ENCODE results near the gene BCL2L2. TPM values are rescaled to one million over a fixed set of nuclear protein-coding genes. Genes with fewer than 3 reads are reported as not detected.

BCL2L2 gene
- total RNA-seq, 1 donor from 2014 or later = 21.4 TPM

DNA sequence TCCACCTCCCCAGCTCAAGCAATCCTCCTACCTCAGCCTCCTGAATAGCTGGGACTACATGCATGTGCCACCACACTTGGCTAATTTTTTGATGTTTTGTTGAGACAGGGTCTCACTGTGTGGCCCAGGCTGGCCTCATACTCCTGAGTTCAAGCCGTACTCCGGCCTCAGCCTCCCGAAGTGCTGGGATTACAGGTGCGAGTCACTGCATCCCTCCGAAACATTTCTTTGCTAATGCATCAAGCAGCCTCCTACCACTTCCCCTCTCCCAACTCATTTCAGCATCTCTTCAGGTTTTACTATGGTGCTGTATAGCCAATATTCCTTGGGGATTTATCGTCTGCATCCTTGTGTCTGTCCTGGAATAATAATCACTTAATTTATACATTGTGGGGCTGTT lies 48.4 kb downstream of the BCL2L2 start:
- peaks cover 2% of the 10 kb centered on the region for H3K4me1 Mint-ChIP-seq (ENCODE audit: low read depth, unreplicated experiment)
- no peak overlapping the region for H3K27ac ChIP-seq (ENCODE audit: low read depth, low read length)
- no peak overlapping the region for H3K4me3 ChIP-seq (ENCODE audit: insufficient read depth, low read depth, low read length)
- no peaks in the 10 kb centered on the region for H3K4me1 ChIP-seq (ENCODE audit: insufficient read depth, low read length)
- no peak overlapping the region for H2AFZ ChIP-seq (ENCODE audit: low read depth, low read length)
- H3K27ac Mint-ChIP-seq (ENCODE audit: unreplicated experiment) = no peak overlapping the region
- no peak overlapping the region for H3K4me2 ChIP-seq (ENCODE audit: low read length)
- H3K9me3 Mint-ChIP-seq (ENCODE audit: unreplicated experiment) = peaks cover 6% of the 10 kb centered on the region
- FAIRE-seq (no peak), DNase-seq (ENCODE audit: low read depth) (no peak)
- H3K36me3 ChIP-seq (ENCODE audit: insufficient read depth, low read length) = peaks cover 3% of the 10 kb centered on the region
- no peaks in the 10 kb centered on the region for H3K79me2 ChIP-seq (ENCODE audit: insufficient read depth, low read length)
- H3K27me3 Mint-ChIP-seq (ENCODE audit: low read depth, unreplicated experiment) = peaks cover 18% of the 10 kb centered on the region
- no peaks in the 10 kb centered on the region for H3K9me3 ChIP-seq (ENCODE audit: insufficient read depth, low read depth, low read length)
- H3K36me3 Mint-ChIP-seq (ENCODE audit: low read depth, unreplicated experiment) = peaks cover 10% of the 10 kb centered on the region
- TF ChIP-seq, protein P1, sequence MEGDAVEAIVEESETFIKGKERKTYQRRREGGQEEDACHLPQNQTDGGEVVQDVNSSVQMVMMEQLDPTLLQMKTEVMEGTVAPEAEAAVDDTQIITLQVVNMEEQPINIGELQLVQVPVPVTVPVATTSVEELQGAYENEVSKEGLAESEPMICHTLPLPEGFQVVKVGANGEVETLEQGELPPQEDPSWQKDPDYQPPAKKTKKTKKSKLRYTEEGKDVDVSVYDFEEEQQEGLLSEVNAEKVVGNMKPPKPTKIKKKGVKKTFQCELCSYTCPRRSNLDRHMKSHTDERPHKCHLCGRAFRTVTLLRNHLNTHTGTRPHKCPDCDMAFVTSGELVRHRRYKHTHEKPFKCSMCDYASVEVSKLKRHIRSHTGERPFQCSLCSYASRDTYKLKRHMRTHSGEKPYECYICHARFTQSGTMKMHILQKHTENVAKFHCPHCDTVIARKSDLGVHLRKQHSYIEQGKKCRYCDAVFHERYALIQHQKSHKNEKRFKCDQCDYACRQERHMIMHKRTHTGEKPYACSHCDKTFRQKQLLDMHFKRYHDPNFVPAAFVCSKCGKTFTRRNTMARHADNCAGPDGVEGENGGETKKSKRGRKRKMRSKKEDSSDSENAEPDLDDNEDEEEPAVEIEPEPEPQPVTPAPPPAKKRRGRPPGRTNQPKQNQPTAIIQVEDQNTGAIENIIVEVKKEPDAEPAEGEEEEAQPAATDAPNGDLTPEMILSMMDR (IDR thresholded peaks at IDR 0.05; ENCODE audit: insufficient read depth, low read depth, low read length) = no peak
- TF ChIP-seq EZH2 (IDR thresholded peaks at IDR 0.05; ENCODE audit: insufficient read depth, low read length) = no peak
- H4K20me1 ChIP-seq (ENCODE audit: insufficient read depth, low read length) = peaks cover 5% of the 10 kb centered on the region
- no peak overlapping the region for H3K9ac ChIP-seq (ENCODE audit: low read length)
- H3K27me3 ChIP-seq (ENCODE audit: insufficient read depth, low read length) = peaks cover 2% of the 10 kb centered on the region
- H3K4me3 Mint-ChIP-seq (ENCODE audit: unreplicated experiment) = no peak overlapping the region

DNA sequence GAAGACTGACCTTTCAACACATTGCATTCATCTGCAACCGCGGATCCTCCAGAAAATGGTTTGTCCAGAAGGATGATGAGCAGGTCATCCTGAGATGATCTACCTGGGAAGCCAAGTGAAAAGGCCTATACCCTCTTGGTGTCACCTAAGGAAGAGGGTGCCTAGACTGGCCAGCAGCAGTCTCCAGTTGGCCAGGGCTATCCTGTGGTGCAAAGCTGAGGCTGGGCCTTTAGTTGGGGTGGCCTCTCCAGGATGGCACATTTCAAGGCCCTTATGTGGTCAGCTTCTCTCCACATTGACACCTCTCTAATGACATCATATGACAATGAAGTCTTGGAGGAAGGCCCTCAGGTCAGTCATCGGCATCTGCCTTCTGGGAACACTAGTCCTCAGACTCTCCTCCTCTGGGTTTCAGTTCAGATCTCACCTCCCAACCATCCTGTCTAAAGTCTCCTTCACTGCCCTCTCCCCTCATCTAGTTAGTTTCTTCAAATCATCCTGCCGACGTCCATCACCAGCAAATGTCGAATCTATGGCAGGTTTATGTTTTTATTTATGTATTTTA lies 49.3 kb downstream of the BCL2L2 start:
- Histone ChIP-seq H3K4me3 (ENCODE audit: insufficient read depth, low read depth, low read length) (no peak overlapping the region), H3K4me1 (ENCODE audit: insufficient read depth, low read length) (no peaks in the 10 kb centered on the region), H3K4me2 (ENCODE audit: low read length) (no peak overlapping the region), H3K79me2 (ENCODE audit: insufficient read depth, low read length) (no peaks in the 10 kb centered on the region), H3K27ac (ENCODE audit: low read depth, low read length) (no peak overlapping the region), H3K36me3 (ENCODE audit: insufficient read depth, low read length) (peaks cover 3% of the 10 kb centered on the region), H3K9ac (ENCODE audit: low read length) (no peak overlapping the region), H3K9me3 (ENCODE audit: insufficient read depth, low read depth, low read length) (no peaks in the 10 kb centered on the region), H3K27me3 (ENCODE audit: insufficient read depth, low read length) (peaks cover 2% of the 10 kb centered on the region), H2AFZ (ENCODE audit: low read depth, low read length) (no peak overlapping the region), H4K20me1 (ENCODE audit: insufficient read depth, low read length) (peaks cover 7% of the 10 kb centered on the region)
- FAIRE-seq (no peak), DNase-seq (ENCODE audit: low read depth) (no peak)
- Mint-ChIP-seq H3K4me1 (ENCODE audit: low read depth, unreplicated experiment) (peaks cover 2% of the 10 kb centered on the region), H3K27ac (ENCODE audit: unreplicated experiment) (no peak overlapping the region), H3K4me3 (ENCODE audit: unreplicated experiment) (no peak overlapping the region), H3K27me3 (ENCODE audit: low read depth, unreplicated experiment) (peaks cover 21% of the 10 kb centered on the region), H3K9me3 (ENCODE audit: unreplicated experiment) (peaks cover 4% of the 10 kb centered on the region), H3K36me3 (ENCODE audit: low read depth, unreplicated experiment) (peaks cover 7% of the 10 kb centered on the region)
- TF ChIP-seq, protein P1 (IDR thresholded peaks at IDR 0.05; ENCODE audit: insufficient read depth, low read depth, low read length) = no peak
- no peak for TF ChIP-seq EZH2 (IDR thresholded peaks at IDR 0.05; ENCODE audit: insufficient read depth, low read length)

DNA sequence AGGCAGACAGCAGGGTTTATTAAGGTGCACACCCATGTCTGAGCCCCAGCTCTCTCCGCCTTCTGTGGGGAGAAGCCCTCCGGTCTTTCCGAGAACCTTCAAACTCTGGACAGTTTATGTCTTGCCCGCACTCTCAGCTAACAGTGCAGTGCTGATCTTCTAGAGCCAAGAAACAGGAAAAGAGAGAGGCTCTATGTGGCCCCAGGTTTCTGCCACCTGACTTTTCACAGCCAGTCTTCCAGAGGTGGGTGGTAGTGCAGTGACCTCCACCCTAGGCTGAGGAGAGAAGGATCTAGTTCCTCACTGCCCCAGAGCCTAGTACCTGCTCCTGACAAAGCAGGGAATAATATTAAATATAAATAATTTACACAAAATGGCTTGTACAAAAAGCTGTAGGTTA lies 50.0 kb downstream of the BCL2L2 start:
- H3K79me2 ChIP-seq (ENCODE audit: insufficient read depth, low read length) = no peaks in the 10 kb centered on the region
- TF ChIP-seq, protein P1 (IDR thresholded peaks at IDR 0.05; ENCODE audit: insufficient read depth, low read depth, low read length) = no peak
- no peak for TF ChIP-seq EZH2 (IDR thresholded peaks at IDR 0.05; ENCODE audit: insufficient read depth, low read length)

More for the DNA sequence above, 50.0 kb downstream of the BCL2L2 start:
- Mint-ChIP-seq H3K4me1 (ENCODE audit: low read depth, unreplicated experiment) (peaks cover 2% of the 10 kb centered on the region), H3K4me3 (ENCODE audit: unreplicated experiment) (no peak overlapping the region), H3K36me3 (ENCODE audit: low read depth, unreplicated experiment) (peaks cover 3% of the 10 kb centered on the region), H3K27me3 (ENCODE audit: low read depth, unreplicated experiment) (peaks cover 17% of the 10 kb centered on the region), H3K9me3 (ENCODE audit: unreplicated experiment) (peaks cover 4% of the 10 kb centered on the region), H3K27ac (ENCODE audit: unreplicated experiment) (no peak overlapping the region)
- Histone ChIP-seq H3K4me3 (ENCODE audit: insufficient read depth, low read depth, low read length) (no peak overlapping the region), H3K9ac (ENCODE audit: low read length) (no peak overlapping the region), H2AFZ (ENCODE audit: low read depth, low read length) (no peak overlapping the region), H3K4me1 (ENCODE audit: insufficient read depth, low read length) (peaks cover 2% of the 10 kb centered on the region), H3K9me3 (ENCODE audit: insufficient read depth, low read depth, low read length) (no peaks in the 10 kb centered on the region), H3K4me2 (ENCODE audit: low read length) (no peak overlapping the region), H3K27me3 (ENCODE audit: insufficient read depth, low read length) (peaks cover 2% of the 10 kb centered on the region), H3K36me3 (ENCODE audit: insufficient read depth, low read length) (peaks cover 3% of the 10 kb centered on the region), H3K27ac (ENCODE audit: low read depth, low read length) (no peak overlapping the region), H4K20me1 (ENCODE audit: insufficient read depth, low read length) (peaks cover 7% of the 10 kb centered on the region)
- FAIRE-seq (no peak), DNase-seq (ENCODE audit: low read depth) (no peak)

Measured in astrocyte (in vitro differentiated cells and primary cell).